GM21390 (cell line): ENCODE results near the gene TRABD2B.

Source experiments
- ATAC-seq: cut with Tn5 transposase; IDR thresholded peaks from one replicate; pipeline ENCODE4 v1.9.1; 2021; ENCODE audit not compliant: unreplicated experiment

Gene TRABD2B

DNA sequence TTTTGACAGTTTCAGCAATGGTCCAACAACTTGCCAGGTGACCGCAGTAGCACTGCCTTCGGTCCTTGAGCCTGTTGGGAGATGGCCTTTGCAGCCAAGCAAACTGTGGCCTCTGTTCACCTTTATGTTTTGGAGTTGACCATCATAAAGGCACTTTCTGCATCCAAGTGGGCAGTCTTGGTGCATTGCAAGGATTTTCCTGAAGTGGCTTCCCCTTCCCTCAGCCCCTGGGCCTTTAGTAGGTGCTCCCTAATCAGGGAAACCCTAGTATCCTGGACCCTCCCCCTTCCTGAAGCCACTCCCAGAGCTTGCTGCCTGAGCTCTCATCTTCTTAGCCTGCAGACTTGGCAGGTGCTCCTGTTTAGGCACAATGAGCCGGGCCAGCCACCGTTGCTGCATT lies 140.2 kb downstream of the TRABD2B start:
- ATAC-seq: no peak

DNA sequence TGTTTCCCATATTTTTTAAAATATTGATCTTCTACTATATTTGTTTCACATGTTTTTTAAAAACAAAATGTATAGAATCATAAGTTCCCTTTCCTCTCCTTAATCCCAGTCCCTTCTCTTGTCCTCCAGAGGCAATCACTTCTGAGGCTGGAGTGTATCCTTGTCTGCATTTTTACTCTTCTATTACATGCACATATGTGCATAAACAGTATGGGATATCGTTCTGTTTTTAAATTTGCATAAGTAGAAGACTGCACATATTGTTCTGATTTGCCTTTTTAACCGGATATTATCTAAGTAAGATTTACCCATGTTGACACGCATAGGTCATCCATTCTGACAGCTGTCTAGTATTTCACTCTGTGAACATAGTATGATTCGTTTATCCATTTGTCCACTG lies 142.0 kb downstream of the TRABD2B start:
- ATAC-seq: no peak

DNA sequence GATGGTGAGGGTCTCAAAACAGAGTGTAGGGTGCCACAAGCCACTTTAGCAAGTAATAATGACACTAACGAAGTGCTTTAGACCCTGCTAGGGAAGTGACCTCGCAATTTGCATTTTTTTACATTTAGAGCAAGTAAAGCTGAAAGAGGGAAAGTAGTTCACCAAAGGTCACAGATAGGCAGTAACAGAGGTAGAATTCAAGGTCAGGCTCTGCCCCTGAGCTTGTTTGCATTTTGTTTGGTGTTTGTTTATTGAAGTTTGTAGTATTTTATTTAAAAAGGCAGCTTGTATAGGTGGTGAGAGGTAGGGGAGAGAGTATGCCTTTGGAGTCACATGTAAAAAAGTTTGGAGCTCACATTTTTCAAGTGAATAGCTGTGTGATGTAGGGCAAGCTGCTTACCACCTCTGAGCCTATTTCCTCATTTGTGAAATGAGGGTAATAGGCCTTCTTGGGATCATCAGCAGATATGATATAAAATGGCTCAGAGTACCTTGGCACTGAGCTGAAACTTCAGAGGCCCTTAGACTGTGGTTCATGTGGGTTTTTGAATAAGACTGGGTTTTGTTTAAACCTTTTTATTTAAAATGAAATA lies 142.5 kb downstream of the TRABD2B start:
- no peak for ATAC-seq

DNA sequence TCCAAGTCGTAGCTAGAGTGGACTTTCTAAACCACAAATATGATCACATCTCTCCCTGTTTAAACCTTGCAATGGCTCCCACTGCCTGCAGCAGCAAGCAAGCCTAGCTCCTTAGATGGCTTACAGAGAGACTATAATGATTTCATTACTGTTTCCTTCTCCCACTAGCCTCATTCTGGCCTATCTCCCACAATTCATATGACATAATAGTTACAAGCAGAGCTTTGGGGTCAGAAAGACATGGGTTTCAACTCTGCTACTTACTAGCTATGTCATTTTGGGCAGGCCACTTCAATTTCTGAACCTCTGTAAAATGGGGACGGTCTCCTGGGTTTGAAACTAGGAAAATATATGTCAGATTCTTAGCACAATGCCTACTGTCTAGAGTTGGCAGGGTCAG lies 143.3 kb downstream of the TRABD2B start:
- no peak for ATAC-seq

GRCh38 chr1:47853059-47853458 lies 144.1 kb downstream of the TRABD2B start:
- ATAC-seq: no peak

DNA sequence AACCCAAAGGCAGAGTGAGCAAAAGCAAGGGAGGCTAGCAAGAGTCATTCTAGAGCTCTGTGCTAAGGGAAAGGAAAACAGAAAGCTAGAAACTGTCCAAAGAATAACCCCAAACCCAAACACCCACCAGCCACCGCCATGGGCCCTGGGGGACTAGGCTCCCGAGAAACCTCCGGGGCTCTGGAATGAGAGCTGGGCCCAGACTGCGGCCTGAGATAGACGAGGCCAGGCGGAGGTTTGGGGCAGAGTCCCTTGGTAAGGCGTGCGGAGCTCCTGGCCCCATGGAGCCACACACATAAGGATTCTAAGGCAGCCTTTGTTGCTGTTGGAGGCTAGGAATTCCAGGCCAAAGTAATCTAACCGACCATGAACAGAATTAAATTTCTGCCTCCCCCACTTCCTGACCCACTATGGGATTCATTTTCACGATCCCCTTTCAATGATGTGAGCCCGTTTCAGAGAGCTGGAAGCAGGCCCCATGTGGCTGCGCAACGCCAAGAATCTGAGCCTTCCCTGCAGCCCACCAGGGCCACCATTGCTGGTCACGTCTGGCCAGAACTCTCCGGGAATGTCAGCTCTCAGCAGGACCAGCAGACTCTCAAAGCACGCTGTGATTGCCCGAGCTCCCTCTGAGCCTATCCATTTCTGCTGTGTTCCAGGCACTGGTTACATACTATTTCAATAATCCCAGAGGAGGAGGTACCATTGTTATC lies 145.0 kb downstream of the TRABD2B start:
- no peak for ATAC-seq

DNA sequence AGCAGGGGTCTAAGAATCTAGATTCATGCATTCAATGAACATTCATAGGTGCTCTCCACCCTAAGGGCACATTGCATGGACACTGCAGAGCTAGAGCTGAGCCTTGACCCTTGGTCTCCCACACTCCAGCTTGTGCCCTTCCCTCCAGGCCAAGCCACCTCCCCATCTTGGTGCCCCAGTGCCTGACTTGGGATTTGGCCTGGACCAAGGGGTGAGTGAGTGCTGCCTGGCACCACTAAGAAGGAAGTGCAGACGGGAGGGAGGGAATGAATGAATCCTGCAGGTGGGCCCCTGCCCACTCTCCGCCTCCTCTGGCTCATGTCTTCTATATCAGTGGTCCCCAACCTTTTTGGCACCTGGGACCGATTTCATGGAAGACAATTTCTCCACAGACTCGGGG lies 146.7 kb downstream of the TRABD2B start:
- ATAC-seq: no peak

- no peak for ATAC-seq
These were observed 147.5 kb downstream of the TRABD2B start for GRCh38 chr1:47849591-47850261.

DNA sequence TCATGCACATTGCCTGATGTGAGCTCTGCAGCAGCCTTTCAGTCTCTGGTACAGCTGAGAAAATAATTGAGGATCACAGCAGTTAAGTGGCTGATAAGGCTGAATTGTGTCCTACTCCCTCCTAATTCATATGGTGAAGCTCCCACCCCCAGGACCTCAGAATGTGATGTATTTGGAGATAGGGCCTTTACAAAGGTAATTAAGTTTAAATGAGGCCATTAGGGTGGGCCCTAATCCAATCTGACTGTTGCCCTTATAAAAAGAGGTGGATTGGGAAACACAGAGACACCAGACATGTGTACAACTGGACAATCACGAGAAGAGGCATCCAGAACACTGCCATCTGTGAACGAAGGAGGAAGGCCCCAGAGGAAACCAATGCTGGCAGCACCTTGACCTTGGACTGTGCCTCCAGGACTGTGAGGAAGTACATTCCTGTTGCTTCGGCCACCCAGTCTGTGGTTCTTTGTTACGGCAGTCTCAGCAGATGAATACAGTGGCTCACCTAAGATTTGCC lies 148.1 kb downstream of the TRABD2B start:
- no peak for ATAC-seq

- ATAC-seq: no peak
These were observed 149.4 kb downstream of the TRABD2B start for GRCh38 chr1:47847763-47848162.

GRCh38 chr1:47844558-47844955 lies 152.6 kb downstream of the TRABD2B start:
- ATAC-seq: no peak

DNA sequence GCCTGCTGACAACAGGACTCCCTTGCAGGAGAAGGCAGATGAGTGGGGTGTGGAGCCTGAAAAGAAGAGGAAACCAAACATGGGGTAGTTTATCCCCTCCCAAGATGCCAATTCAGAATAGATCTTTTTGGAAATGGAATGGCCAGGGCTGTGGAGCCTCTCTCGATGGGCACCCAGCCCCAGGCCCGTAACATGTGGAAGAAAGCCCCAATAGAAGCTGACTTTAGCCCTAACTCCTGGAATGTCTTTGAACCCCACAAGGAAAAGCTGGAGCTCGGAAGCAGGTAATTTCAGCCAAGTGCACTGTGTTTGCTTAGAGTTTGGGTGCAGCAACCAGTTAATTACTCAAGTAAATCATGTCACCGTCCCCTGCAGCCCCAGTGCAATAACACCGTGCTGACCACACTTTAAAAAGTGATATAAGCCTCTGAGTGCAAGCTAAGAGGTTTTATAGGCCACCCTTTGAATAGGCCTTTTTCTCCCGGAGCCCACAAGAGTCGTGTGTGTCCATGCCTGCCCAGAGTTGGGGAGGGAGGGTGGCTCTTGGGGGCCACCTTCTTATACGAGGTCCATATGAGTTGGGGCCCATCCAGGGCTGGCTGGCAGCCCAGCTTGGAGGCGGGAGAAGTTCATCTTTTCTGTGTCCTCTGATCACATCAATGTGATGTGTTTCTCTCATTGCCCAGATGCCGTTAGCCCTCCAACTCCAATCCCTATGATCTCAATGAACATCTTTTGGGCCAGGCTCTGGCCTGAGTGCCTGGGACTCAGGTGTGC lies 153.2 kb downstream of the TRABD2B start:
- ATAC-seq: no peak

- ATAC-seq: no peak
These were observed 154.1 kb downstream of the TRABD2B start for GRCh38 chr1:47843059-47843458.

DNA sequence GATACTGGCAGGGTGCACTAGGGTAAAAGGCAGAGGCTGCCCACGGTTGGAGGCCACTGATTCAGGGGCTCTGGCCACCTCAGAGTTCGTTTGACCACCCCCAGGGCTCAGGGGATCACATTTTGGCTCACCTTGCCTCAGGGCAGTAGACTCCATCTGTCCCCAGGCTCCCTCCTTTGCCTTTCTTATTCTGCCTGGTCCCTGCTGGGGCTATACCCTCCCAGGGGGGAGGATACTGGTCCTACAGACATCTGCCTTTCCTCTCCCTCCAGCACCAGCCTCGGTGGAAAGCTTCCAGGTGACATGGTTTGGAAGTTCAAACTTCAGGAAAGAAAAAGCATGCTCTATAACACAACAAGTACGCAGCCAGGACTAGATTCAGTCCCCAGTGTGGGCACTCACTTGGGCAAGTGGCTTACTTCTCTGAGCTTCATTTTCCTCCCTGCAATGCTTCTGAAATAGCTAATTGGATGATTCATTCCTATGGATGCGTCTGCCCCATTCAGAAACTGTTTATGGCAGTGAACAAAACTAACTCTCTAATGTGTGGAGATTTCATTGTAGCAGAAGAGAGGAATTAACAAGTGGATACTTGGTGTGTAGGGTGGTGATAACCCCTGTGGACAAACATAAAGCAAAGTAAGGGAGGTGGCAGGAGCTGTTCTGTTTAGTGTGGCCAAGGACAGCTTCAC lies 154.8 kb downstream of the TRABD2B start:
- ATAC-seq: no peak

- no peak for ATAC-seq
These were observed 155.8 kb downstream of the TRABD2B start for GRCh38 chr1:47841356-47841755.

DNA sequence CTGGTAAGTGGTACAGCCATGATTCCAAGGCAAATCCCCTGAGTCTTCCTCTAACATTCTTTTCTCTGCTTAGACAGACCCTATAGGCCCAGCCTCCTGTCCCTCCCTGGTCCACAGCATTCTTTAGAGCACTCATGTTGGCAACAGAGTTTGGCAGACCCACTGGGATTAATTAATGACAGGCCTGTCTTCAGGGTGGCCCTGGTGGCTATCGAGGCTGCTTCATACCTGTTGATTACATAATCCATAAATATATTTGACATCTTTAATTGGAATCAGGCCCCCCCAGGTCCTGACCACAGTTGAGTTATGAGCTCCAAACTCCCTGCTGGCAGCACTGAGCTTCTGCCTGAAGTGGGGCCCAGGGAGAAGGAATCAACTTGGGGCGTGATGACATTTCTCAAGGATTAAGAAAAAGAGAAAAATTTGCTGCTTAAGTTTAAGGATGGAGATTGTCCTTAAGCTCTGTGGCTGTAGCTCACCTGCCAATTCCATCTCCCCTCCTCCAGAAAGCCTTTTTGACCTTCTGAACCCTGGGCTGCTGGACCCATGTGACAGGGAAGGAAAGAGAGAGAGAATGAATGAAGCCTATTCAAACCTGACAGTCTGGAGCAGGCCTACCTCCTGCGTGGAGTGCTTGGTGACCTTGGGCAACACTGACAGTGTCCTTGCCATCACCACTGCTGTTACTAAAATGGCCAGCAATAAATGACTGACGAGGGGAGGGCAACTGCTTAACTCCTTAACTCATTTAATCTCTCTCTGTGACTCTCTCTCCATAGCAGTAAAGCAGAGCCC lies 156.6 kb downstream of the TRABD2B start:
- no peak for ATAC-seq

DNA sequence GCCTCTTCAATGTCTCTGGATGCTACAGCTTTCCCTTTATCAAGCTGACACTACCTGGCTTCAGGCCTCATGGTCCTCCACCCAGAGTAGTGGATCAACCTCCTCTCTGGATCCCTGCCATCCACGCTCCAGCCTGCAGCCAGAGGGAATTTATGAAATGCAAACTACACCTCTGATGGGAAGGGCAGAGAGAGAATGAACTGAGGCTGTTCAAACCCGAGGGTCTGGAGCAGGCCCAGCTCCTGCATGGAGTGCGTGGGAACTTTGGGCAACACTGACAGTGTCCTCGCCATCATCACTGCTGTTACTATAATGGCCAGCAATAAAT lies 157.8 kb downstream of the TRABD2B start:
- no peak for ATAC-seq

DNA sequence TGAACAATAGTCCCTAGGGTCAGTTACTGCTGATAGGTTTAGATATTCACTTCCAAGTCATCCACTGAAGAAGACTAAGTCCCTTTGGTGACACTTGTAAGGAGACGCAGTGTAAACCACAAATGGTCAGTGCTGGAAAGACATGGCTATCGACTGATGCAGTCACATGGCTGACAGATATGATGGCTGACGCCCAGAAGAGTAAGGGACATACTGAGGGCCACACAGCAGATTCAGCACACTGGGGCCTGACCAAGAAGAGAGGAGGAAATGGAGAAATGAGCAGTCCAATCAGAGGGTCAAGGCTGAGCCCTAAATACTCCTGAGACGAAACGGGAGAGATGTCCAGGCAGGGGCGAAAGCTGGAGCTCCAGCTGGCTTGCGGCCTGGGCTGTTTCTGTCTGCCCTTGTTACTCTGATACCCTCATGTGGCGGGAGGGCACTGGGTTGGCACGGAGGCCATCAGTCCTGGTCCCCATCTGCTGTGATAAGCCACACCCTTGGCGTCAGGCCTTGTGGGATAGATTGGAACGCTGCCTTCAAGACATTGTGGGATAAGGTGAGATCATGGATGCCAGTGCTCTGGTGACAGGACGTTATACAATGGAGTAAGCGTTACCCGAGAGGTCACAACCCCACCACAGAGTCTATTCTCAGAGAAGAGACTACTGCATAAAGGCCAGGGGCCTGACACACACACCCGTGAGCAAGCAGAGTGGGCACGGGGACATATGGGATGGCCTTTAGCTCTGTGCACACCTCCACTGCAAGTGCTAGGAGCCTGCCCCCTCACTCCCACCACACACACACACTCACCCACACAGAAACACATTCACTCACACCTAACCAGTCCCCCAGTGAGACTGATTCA lies 158.4 kb downstream of the TRABD2B start:
- no peak for ATAC-seq

DNA sequence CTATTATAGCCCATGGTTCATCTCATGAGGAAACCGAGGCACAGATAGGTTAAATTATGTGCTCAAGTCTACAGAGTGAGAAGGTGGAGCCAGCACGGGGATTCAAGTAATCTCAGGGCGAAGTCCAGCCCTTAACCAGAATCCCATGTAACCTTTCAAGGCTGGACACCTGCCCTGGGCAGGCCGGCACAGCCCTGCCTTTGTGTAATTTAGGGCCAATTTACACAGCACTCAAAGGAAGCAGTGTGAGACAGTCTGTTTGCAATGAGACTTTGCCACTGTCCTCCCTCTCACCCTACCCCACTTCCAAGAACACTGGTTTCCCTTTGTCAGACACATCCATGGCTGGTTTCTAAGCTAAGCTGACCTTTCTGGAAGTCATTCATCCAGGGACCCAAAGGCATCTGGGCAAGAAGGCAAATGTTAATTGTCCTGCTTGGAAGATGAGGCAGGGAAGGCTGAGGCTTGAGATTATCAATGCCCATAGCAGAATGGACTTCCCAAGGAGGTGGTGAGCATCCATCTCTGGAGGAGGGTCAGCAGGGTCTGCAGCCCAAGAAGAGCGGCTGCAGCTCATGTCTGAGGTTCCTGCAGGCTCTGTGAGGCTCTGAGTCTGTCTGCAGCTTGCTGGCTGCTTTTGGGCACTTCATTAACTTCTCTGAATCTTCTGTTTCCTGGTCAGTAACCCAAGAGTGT lies 159.2 kb downstream of the TRABD2B start:
- no peak for ATAC-seq
